C1 segment of cervical spinal cord (tissue), 14 donors: ENCODE results near the gene FOXF2.

Experiments used
- DNase-seq, 14 donors: peaks; one replicate each; lab custom pipeline; 2025; lab: John Stamatoyannopoulos, UW

Gene FOXF2

GRCh38 chr6:1390946-1391799 is 1.8 kb downstream of the FOXF2 start:
- no peak for DNase-seq

- DNase-seq = no peak
Observed at GRCh38 chr6:1391800-1392309, 2.5 kb downstream of the FOXF2 start.

- no peak for DNase-seq
Observed at GRCh38 chr6:1392813-1393640, 3.7 kb downstream of the FOXF2 start.

DNA sequence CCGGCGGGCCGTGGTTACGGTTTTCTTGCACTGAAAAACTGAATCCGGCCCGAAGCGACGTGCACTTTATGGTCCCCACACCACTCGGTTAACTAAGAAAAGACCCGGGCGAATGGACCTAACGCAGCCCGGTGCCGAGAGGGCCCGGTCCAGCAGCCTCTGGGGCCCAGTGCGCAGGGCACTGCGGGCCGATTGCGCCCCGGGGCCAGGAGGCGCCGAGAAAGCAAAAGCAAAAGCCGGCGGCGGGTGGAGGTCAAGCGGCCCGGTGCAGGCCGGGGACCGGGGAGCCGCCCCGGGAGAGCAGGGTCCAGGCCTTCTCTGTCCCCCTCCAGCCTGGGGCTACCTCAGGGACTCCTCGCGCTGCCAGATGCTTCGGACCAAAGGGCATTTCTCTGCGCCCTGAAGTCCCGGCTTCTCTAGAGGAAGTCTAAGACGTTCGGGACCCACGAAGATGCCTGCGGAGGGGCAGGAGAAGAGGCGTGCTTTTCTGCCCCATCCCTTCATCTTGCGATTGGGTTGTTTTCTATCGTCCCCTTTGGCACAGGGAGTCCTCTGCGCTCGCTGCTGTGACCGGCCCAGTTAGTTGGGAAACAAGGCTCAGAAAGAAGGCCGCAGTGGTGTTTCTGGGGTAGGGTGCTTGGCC is 4.4 kb downstream of the FOXF2 start:
- no peak for DNase-seq

DNA sequence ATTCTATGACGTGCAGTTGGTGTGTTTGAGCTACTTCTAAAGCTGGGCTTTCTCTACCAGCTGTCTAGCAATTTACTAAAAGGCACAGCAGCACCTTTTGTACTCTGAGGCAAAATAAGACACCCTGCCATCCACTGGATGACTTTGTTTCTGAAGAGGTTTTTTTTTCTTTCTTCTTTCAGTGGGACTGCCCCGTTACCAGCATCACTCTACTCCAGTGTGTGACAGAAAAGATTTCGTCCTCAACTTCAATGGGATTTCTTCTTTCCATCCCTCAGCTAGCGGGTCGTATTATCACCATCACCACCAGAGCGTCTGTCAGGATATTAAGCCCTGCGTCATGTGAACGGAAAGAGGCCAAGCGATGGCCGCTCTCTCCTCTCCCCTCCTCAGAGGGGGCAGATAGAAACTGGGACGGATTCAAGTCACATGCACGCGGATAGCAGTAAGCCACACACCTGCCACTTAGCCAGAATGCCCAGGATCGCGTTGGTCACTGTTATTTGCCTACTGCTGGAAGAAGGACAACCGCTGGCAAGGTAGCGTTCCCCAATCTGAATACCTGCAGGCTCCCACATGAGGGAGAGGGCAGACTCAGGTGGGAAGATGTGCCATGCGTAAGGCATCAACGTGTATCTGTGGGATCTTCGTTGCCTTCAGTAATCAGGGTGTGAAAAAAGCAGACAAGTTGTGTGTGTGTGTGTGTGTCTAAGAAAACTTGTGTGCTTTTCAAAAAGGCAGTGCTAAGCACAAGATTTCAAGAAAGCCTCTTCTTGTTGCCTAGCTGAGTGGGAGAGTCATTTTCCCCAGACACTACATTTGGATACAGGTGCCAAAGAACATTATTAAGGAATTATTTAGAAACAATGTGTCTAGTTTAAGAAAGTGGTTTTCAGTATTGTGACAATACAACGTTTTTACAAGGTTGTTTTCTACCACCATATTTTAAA is 5.4 kb downstream of the FOXF2 start:
- DNase-seq = no peak

DNA sequence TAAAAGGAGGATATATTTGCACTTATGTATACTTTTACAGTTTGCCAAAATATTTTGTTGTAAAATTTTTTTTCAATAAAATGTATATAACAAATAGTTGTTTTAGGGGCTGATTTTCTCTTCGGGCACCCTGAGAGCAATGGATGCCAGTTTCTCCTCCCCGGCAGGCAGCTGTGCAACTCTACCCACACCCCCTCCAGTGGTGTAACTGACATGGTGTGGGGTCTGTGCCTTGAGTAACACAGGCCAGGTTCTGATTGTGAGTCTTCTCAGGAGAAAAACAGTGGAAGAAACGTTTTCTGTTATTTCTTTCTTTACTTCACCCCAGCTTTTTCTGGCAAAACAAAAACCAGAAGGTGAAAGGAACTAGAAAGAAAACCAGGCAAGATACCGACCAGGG is 6.1 kb downstream of the FOXF2 start:
- DNase-seq = no peak

DNA sequence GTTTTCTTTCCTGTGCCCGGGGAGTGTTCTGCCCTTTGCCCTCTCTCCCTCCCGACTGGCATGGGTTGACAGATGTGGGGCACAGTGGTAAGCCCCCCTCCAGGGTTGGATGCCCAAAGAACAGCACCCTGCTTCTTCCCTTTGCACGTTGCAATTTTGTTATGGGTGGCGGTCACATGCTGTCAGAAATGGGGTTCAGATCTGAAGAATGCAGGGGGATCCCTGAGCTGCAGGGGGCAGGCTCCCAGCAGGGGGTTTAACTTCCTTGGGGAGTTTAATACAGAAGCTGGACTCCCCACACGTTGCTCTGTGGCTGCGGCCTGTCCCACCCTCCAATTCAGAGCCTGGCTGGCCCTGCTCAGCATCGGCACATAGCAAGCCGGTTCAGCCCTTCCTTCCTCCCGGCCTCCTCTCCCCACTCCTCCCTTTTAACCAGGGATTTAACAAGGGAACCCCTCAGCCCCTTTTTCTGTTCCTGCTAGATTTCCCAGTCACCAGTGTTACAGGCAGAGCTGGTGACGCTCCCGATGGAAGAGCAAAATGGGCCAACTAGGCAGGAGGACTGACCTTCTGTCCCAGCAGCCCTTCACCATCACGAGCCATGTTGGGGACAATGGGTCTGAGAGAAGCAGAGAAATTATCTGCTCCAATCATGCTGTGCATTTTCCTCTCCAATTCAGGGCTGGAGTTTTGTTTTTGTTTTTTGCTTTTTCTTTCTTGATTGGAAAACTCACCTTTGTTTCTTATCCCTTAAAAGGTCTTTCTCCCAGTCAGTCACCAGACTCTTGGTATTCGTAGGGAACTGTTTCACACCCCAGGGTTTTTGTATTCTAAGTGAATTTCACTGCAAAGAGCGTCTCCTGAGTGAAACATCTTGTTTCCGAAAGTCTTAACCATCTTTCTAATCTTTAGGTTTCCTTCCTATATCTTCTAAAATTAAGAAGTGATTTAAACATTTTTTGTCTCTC is 6.8 kb downstream of the FOXF2 start:
- no peak for DNase-seq

- DNase-seq = peak in 7 of 14 donors; percentile 2 to 51 (median 17)
Observed at GRCh38 chr6:1396952-1397868, 7.8 kb downstream of the FOXF2 start.

DNA sequence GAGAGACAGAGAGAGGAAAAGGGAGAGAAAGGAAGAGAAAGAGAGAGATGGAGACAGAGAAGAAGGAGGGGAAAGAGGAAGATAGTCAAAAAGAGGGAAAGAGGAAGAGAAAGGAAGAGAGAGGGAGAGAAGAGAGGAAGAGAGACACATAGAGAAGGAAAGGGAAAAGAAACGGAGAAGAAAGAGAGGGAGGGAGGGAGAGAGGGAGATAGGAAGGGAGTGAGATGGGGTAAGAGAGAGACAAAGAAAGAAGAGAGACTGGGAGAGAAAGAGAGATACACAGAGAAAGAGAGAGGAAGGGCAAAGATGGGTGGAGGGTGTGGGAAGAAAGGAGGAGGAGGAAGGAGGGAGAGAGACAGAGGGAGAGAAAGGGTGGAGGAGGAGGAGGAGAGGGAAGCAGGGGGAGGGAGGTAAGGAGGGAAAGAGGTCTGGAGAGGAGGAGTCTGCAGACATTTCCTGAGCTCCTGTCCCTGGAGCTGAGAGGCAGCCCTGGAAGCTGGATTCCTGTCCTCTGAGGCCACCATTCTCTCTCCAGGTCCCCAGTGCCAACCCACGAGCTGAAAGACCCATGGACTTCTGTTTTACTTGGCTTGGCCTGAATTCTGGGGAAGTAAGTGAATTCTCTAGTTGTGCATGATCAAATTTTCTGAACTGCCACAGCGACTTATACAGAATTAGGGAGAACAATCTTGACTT is 9.9 kb downstream of the FOXF2 start:
- DNase-seq = no peak

- DNase-seq = no peak
Observed at GRCh38 chr6:1400126-1400850, 10.9 kb downstream of the FOXF2 start.

- DNase-seq = no peak
Observed at GRCh38 chr6:1402369-1402768, 13.0 kb downstream of the FOXF2 start.

- DNase-seq = no peak
Observed at GRCh38 chr6:1402868-1403267, 13.5 kb downstream of the FOXF2 start.

- no peak for DNase-seq
Observed at GRCh38 chr6:1403851-1404712, 14.7 kb downstream of the FOXF2 start.

GRCh38 chr6:1404713-1405098 is 15.3 kb downstream of the FOXF2 start:
- DNase-seq = no peak

- DNase-seq = no peak
Observed at GRCh38 chr6:1405221-1405620, 15.8 kb downstream of the FOXF2 start.

DNA sequence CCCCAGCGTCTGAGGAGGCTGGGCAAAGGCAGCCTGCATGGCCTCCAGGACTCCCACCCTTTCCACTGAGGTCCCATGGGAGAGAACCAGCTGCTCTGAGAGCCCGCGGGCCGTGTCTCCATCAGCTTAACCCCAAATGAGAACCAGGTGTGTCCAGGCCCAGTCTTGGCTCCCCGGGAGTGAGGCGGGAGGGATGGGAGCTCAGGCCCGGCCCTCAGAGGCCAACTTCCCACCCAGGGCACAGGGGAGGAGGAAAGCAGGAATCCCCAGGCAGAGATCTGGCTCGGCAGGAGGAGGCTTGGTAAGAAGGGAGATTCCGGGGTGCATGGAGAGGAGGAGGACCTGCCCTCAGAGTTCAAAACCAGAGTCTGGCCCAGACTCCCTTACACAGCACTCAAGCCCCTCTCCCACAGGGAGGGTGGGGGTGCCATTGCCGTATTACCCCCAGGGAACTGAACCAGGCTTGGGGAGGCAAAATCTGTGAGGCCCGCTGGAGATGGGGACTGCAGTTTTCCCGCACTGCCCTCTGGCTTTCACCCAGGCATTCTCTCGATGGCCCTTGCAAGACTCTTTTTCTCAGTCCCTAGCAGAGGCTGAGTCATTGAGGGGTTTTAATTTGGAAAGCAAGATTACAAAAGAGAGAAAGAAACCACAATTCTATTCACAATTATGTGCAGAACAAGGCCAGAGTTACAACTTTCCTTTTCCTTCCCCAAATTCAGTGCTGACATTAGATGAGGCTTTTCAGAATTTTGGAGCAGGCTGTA is 17.1 kb downstream of the FOXF2 start:
- DNase-seq = no peak
